PFSK-1 (cell line): ENCODE results near the gene PRKAG2.

Source experiments
- POLR2AphosphoS5 ChIP-seq: IDR thresholded peaks from 2 replicates; pipeline ENCODE4 v1.6.1; 2012; ENCODE audit warnings: low read depth, mild to moderate bottlenecking, control low read depth, low read length, moderate library complexity
- REST ChIP-seq, 2 experiments: IDR thresholded peaks; 2 replicates each; pipeline versions ENCODE4 v1.6.1 to v1.8.0; 2011 to 2012; ENCODE audit warnings: low read depth in 2 of 2, low read length in 2 of 2, control low read depth in 1 of 2, inconsistent platforms in 1 of 2, mild to moderate bottlenecking in 1 of 2, moderate library complexity in 1 of 2; ENCODE audit not compliant: insufficient read depth in 1 of 2
- SIN3A ChIP-seq: IDR thresholded peaks from 2 replicates; pipeline ENCODE4 v1.6.1; 2012; ENCODE audit warnings: mild to moderate bottlenecking, low read length, moderate library complexity, borderline replicate concordance; ENCODE audit not compliant: insufficient read depth
- TAF1 ChIP-seq: IDR thresholded peaks from 2 replicates; pipeline ENCODE4 v1.6.1; 2012; ENCODE audit warnings: low read length, control low read depth, borderline replicate concordance; ENCODE audit not compliant: insufficient read depth

GRCh38 chr7:151514461-151515275 is 362.2 kb downstream of the PRKAG2 start:
- TF ChIP-seq POLR2AphosphoS5 (no peak), REST (IDR thresholded peaks at IDR 0.05; ENCODE audit: insufficient read depth in 1 of 2, low read depth in 2 of 2, low read length in 2 of 2) (no peak), TAF1 (no peak), SIN3A (no peak)
